Fibroblast of lung (primary cell): ENCODE measurements around the gene LARP7.

ENCODE experiments used
- EZH2 ChIP-seq: IDR thresholded peaks from 2 replicates; pipeline ENCODE4 v1.5.1; 2012; ENCODE audit warnings: low read length, control low read depth, mild to moderate bottlenecking; ENCODE audit errors: missing control alignments
- TF ChIP-seq, protein P1 (sequence below), 2 donors: IDR thresholded peaks in 1 of 2; conservative IDR thresholded peaks in 1 of 2; 1 replicate in 1 of 2; 2 replicates in 1 of 2; pipeline ENCODE4 v1.5.1; 2011 to 2012; ENCODE audit warnings: low read length in 2 of 2, control low read depth in 1 of 2, inconsistent platforms in 1 of 2, low read depth in 1 of 2, mild to moderate bottlenecking in 1 of 2

DNA sequence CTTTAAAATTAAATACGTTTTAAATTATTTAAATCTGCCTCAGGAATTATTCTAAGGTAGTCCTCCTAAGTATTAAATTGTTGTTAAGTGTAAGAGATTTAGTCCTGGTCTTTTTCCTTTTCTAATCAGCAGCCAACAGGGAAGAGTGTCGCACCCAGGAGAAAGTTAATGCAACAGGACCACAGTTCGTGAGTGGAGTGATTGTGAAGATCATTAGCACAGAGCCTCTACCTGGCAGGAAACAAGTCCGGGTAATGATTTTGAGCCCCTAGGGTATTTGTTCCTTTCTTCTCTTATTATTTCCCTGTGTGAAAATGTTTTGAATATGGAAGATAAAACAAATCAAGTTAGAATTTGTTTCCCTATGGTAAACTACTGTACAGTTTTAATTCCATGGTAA is 13.4 kb downstream of the LARP7 start:
- TF ChIP-seq, protein P1, sequence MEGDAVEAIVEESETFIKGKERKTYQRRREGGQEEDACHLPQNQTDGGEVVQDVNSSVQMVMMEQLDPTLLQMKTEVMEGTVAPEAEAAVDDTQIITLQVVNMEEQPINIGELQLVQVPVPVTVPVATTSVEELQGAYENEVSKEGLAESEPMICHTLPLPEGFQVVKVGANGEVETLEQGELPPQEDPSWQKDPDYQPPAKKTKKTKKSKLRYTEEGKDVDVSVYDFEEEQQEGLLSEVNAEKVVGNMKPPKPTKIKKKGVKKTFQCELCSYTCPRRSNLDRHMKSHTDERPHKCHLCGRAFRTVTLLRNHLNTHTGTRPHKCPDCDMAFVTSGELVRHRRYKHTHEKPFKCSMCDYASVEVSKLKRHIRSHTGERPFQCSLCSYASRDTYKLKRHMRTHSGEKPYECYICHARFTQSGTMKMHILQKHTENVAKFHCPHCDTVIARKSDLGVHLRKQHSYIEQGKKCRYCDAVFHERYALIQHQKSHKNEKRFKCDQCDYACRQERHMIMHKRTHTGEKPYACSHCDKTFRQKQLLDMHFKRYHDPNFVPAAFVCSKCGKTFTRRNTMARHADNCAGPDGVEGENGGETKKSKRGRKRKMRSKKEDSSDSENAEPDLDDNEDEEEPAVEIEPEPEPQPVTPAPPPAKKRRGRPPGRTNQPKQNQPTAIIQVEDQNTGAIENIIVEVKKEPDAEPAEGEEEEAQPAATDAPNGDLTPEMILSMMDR (conservative IDR thresholded peaks at IDR 0.05 in 1 of 2, IDR thresholded peaks at IDR 0.05 in 1 of 2; ENCODE audit: low read depth in 1 of 2, low read length in 2 of 2) = no peak
- TF ChIP-seq EZH2 = no peak
